GM21360 (cell line): ENCODE measurements around the gene GRM5.
"Not testable (repeated sequence)": the region's sequence is repeated elsewhere in the genome, so short reads cannot be mapped to it uniquely, and the experiment has no call there.

Experiments
- ATAC-seq: cut with Tn5 transposase; IDR thresholded peaks from one replicate; pipeline ENCODE4 v1.9.1; 2021; ENCODE audit warnings: mild to moderate bottlenecking, moderate library complexity; ENCODE audit not compliant: unreplicated experiment

GRM5 gene

GRCh38 chr11:88515002-88515401, 550.8 kb downstream of the GRM5 start:
- no peak for ATAC-seq

- no peak for ATAC-seq
Measured at GRCh38 chr11:88511006-88511405, 554.8 kb downstream of the GRM5 start.

- no peak for ATAC-seq
Measured at GRCh38 chr11:88508759-88509581, 556.8 kb downstream of the GRM5 start.

GRCh38 chr11:88508418-88508758, 557.4 kb downstream of the GRM5 start:
- no peak for ATAC-seq

GRCh38 chr11:88507771-88508417, 557.9 kb downstream of the GRM5 start:
- no peak for ATAC-seq

GRCh38 chr11:88501541-88501940, 564.2 kb downstream of the GRM5 start:
- no peak for ATAC-seq

- ATAC-seq: no peak
Measured at GRCh38 chr11:88495836-88496235, 569.9 kb downstream of the GRM5 start.

GRCh38 chr11:88494848-88495247, 570.9 kb downstream of the GRM5 start:
- no peak for ATAC-seq

GRCh38 chr11:88491674-88492073, 574.1 kb downstream of the GRM5 start:
- no peak for ATAC-seq

GRCh38 chr11:88489030-88489429, 576.8 kb downstream of the GRM5 start:
- ATAC-seq: no peak

GRCh38 chr11:88487646-88488045, 578.1 kb downstream of the GRM5 start:
- ATAC-seq: no peak

- peak; percentile 82 for ATAC-seq
Measured at GRCh38 chr11:88484873-88485621, 580.7 kb downstream of the GRM5 start.

- ATAC-seq: no peak
Measured at GRCh38 chr11:88482871-88483301, 582.9 kb downstream of the GRM5 start.

- no peak for ATAC-seq
Measured at GRCh38 chr11:88480223-88480622, 585.6 kb downstream of the GRM5 start.

GRCh38 chr11:88478136-88478815, 587.5 kb downstream of the GRM5 start:
- ATAC-seq: no peak

GRCh38 chr11:88475991-88476418, 589.8 kb downstream of the GRM5 start:
- no peak for ATAC-seq

GRCh38 chr11:88474655-88475054, 591.1 kb downstream of the GRM5 start:
- no peak for ATAC-seq

- ATAC-seq: no peak
Measured at GRCh38 chr11:88469561-88470225, 596.1 kb downstream of the GRM5 start.

- ATAC-seq: no peak
Measured at GRCh38 chr11:88464528-88464927, 601.3 kb downstream of the GRM5 start.

- ATAC-seq: not testable (repeated sequence)
Measured at GRCh38 chr11:88463301-88463700, 602.5 kb downstream of the GRM5 start.

GRCh38 chr11:88458047-88458446, 607.7 kb downstream of the GRM5 start:
- ATAC-seq: not testable (repeated sequence)
